Cortex of kidney (tissue), 1 donor: ENCODE data around the gene DNMBP.
"Not testable (repeated sequence)": the region's sequence is repeated elsewhere in the genome, so short reads cannot be mapped to it uniquely, and the experiment has no call there.

ENCODE experiments used
- DNase-seq: peaks from one replicate; lab custom pipeline; 2025; lab: John Stamatoyannopoulos, UW

Gene DNMBP

DNA sequence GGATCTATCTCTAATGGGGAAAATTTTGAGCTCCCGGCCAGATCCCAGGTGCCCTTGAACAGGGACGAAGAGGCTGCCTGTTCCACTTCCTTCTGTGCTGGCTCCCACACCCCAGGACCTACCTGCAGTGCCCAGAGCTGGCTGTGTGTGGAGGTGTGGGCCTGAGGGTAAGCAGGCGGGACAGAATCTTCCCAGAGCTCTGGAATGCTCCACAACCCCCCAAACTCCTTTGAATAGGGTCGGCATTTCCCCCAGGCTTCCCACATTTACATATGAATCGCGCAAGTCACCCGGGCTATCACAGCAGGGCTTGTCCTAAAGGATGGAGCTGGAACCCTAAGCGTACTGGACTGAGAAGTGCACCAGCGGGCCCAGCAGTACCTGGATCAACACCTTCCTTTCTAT is 95.9 kb downstream of the DNMBP start:
- no peak for DNase-seq

DNA sequence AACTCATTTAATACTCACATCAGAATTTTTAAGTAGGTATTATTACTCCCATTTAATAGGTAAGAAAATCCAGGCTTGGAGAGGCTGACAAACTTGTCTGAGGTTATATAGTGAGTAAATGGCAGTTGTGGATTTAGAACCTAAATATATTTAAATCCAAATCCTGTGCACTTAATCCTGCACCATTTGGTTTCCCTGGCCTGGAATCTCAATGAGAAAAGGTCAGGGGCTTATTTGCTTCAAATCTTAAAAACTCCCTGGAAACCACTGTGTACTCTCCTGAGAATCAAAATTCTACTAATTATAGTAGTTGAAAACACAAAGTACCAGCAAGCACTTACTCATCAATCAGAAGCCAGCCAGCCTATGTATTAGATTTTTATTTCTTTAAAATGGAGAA is 97.7 kb downstream of the DNMBP start:
- DNase-seq = no peak

DNA sequence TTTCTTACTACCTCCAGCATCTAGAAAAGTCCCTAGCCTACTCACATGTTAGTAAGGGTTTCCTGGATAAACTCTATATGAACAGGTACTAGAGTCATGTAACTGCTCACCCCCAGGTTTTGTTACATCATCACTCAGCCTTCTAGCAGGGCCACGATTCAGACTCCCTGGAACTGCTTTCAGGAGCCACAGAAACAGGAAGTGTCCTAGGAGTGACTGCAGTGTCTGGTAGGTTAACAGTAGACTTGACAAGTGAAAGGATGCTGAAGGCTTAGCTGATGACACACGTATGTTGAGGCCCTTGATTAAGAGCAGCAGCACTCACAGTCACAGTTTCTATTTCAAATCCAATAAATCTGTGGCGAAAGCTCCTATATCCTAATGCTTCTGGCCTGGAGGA is 101.2 kb downstream of the DNMBP start:
- DNase-seq = no peak

DNA sequence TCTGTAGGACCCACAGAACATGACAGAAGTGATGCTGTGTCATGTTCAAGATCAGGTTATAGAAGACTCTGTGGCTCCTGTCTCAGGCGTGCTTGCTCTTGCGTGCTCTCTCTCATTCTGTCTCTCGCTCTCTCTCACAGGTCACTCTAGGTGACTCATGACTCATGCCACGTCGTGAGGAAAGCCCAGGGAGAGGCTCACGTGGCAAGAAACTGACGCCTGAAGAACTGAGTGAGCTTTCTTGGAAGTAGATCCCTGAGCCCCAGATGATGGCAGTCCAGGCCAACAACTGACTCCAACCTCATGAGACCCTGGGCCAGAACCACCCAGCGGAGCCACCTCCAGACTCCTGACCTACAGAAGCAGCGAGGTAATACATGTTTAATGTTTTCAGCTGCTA is 103.3 kb downstream of the DNMBP start:
- DNase-seq = no peak

DNA sequence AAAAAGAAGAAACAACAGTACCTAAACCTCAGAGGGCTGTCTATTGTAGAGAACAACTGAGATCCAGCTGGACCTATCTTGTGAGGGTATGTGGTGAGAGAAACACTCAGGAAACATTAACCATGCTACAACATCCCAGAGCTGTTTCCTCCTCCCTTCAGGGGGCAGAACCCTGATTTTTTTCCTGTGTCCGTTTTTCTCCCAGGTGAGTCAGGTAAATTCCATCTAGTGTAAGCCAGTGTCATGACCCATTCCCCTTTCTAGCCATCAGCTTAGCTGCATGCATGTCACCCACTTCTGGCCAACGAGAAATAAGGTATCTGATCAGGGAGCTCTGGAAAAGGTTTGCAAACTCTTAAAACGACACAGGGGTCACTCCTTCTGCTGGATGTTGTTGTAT is 103.8 kb downstream of the DNMBP start:
- no peak for DNase-seq

DNA sequence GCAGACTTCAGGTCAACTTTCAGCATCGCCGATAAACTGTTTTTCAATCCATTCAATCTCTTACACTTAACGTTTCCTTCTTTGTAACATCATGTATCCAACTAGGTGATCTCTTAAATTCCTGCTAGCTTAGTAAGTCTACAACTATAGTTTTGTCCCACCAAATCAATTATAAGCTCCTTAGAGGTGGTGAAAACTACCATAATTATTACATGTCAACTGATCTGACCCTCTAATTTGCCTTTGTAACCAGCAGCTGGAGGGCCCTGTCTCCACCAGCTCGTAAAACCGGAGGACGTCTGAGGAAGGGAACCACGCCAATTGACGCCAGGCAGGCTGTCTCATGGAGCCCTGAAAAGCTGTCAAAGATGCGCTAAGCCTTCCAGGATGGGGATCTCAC is 113.9 kb downstream of the DNMBP start:
- DNase-seq = no peak

DNA sequence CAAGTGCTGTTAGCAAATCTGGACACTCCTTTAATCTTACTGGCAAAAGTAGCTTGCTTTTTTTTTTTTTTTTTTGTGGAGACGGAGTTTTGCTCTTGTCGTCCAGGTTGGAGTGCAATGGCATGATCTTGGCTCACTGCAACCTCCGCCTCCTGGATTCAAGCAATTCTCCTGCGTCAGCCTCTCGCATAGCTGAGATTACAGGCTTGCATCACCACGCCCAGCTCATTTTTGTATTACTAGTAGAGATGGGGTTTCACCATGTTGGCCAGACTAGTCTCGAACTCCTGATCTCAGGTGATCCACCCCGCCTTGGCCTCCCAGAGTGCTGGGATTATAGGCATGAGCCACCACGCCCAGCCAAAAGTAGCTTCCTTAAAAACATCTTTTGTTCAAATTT is 114.7 kb downstream of the DNMBP start:
- not testable (repeated sequence) for DNase-seq

DNA sequence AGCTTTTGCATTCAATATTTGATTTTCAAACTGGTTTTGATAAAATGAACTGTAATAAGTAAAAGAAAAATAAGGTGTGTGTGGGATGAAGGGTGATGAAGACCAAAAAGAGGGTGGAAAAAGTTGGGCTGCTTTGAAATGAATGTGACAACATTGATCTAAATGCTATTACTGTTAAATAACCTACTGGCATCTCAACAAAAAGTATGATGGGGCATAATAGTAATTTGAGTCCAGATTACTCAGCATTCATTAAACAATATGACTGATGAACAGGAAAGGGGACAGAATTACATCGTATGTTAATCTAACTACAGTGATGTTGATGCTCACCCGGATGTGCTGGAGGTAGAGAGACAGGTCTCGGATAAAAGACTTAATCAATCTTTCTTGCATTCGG is 115.1 kb downstream of the DNMBP start:
- no peak for DNase-seq

DNA sequence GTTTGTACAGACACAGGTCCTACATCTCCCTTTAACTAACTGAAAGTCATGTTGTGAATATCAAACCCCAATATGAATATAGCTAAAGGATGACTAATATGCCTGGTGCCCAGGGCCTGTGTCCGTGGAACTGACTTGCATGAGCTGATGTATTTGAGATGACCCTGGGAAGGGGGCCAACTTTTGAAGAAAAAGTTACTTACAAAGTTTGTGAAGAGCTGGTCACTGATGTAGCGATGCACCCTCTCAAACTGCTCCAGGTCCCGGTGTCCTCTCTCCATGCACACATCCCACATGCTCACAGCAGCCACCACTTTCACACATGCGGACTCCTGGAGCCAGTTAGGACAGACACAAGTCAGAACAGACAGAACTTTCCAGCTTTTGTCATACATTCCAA is 121.1 kb downstream of the DNMBP start:
- no peak for DNase-seq

DNA sequence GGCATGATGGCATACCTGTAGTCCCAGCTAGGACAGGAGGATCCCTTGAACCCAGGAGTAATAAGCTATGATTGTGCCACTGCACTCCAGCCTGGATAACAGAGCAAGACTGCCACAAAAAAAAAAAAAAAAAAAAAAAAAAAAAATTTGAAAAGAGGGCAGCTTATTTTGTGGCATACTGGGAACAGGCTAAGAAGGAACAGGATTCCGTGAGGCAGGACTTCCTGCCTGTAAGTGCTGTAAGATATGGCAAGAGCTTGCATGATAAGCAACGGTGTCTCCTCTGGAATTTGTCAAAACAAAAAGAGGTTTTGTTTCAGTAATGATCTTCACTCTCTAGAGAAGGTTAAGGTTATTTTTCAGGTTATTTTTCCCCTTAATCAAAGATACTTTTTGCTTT is 126.2 kb downstream of the DNMBP start:
- no peak for DNase-seq

DNA sequence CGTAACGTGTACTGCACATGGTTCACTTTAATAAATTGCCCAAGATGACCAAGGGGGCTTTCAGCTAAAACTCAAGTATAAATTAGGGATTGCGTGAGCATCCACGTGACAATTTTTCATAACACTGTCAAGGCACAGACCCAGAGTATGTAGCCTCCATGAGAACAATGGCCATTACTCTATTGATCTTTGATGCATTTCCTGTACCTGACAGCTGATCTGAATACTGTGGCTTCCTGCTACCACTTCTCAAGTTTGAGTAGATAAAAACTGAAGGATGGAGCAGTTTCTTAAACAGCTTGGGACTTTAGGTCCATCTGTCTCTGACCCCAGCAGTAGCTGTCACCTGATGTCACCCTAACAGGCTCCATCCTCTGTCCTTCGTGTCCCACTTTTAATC is 128.4 kb downstream of the DNMBP start:
- no peak for DNase-seq

DNA sequence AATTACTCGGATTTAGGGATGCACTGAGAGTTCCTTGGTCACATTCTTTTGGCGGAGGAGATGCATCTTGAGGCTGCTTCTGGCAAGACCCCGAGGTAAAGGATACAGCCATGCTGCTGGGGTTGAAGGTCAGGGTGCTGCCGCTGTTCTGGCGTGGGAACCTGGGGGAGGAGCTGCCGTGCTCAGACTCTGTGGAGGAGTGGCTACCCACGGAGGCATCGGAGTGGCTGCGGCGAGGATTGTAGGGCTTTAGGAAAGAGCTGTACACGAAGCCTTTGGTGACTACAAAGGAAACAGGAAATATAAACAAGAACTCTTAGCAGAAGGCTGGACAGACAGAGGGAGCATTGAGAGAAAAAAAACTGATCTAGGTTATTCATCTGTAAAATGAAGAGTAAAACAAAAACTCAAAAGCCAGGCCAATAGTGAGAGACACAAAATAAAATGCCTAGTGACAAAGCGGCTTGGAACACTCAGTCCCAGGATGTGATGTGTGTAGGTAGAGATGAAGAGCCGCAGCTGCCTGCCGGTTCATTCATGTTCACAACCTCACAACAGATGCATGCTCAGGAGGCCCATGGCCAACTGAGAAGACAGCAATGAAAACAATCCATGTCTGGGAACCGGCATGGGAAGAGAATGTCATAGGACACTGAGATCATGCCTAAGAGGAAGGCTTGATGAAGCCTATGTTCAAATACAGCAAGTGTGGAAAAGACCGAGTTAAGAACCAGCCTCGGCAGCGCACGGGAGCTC is 129.5 kb downstream of the DNMBP start:
- no peak for DNase-seq

DNA sequence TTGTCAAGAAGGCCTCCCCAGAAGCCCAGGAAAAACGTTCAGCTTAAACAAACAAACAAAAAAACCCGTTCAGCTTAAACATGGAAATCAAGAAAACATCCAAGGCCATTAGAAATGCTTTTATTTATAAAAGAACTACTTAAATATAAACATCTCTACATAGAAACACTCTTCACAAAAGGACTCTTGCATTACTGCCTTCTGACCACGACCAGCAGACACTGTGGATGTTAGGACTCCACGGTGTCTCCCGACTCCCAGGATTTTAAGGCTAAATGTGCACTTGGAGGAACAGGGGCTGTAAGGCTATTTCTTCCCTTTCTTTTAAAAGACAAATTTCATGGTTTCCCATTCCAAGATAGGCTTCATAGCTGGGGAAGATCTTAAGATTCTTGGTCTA is 134.3 kb downstream of the DNMBP start:
- DNase-seq = no peak

DNA sequence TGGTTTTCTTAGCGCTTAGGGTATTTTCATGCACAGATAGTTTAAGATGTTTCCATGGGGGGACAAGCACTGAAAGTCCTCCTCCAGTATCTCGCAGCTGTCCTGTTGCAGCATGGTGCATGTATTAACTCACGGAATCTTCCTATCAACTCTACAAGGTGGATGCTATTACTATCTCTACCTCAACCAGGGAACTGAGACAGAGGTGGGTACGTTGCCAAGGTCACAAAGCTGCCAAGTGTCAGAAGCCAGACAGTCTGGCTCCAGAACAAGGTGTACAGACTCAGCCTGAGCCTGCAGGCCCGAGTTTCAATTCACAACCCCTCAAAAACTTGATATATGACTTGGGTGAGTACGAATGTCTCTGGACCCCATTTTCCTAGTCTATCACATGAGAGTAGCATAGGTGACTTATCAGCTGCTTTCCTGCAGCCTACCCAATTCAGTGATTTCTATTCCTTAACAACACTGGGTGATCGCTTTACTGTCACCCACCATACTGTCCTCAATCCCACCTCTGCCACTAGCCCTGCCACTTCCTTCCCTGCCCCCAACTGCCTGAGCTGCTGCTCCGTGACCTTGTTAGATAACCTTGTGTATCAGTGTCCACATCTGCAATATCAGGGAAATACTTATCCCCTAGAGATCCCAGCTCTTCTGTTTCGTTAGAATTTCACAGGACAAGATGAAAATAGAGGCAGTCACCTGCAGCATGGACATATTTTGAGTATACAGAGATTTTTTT is 135.2 kb downstream of the DNMBP start:
- no peak for DNase-seq

DNA sequence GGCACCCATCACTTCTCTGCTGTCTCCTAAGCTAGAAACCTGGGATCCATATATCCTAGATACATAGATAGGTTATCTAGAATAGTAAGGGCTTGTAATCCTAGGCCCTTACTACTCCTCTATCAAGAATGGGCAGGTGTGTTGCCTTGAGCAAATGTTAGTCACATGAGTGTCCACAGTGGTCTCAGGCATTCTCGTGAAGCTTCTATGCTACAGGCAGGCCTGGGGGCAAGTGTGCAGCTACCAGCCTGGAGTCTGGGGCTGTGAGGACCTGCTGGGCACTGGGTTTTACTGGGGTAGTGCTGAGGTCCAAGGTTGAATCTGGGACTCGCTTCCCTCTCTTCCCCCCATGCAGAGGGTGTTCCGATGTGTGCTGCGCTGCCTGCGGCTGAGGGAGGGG is 135.9 kb downstream of the DNMBP start:
- no peak for DNase-seq

DNA sequence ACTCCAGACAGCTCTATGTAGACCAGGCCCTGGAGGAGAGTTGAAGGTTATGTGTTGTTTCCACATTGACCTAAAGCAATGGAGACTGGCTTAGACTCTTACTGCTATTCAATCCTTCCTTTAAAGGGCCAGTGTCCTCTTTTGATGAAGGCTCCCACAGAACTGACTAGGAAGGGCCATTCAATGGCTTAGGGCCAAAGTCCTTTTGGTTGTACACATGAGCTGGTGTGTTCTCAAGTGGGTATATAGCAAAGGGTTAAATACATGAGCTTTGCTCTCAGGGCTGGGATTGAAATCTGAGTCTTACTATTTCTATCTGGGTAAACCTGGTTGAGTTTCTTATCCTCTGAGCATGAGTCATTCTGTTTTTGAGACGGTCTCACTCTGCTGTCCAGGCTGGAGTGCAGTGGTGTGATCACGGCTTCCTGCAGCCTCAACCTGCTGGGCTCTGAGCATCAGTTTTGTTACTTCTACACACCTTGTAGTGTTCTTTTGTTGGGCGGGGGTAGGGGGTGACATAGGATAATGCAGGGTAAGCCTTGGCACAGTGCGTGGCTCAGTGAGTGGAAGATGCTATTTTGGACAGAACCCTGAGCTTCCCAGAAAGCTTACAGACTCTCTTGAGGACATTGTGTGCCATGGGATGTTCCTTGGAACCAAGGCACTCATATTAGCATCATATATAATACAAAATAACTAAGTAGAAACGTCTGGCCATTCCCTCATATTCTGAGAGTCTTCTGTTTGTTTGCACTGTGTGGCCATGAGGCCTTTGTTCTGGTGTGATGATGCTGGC is 137.2 kb downstream of the DNMBP start:
- no peak for DNase-seq

DNA sequence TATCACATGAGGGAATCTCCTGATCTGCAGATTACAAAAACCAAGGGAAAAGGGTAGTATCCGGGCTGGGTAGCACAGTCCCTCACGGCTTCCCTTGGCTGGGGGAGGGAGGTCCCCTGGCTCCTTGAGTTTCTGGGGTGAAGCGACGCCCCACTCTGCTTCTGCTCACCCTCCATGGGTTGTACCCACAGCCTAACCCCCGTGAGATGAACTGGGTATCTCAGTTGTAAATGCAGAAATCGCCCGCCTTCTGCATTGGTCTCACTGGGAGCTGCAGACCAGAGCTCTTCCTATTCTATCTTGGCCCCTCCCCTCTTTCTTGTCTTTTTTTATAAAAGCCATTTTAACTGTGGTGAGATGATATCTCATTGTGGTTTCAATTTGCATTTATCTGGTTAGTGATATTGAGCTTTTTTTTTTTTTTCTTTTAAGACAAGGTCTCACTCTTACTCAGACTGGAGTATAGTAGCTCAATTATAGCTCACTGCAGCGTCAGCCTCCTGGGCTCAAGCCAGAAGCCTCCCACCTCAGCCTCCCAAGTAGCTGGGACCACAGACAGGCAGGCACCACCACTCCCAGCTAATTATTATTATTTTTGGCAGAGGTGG is 139.5 kb downstream of the DNMBP start:
- no peak for DNase-seq

DNA sequence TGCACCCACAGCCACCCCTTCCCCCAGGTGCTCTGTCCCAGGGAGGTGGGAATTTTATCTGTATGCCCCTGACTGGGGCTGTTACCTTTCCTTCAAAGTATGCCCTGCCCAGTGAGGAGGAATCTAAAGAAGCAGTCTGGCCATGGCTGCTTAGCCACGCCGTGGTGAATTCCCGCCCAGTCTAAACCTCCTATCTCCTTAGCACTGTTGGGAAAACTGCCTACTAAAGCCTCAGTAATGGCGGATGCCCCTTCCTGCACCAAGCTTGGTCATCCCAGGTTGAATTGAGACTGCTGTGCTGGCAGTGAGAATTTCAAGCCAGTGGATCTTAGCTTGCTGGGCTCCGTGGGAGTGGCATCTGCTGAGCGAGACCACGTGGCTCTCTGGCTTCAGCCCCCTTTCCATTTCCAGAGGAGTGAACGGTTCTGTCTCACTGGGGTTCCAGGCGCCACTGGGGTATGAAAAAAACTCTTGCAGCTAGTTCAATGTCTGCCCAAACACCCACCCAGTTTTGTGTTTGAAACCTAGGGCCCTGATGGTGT is 140.1 kb downstream of the DNMBP start:
- DNase-seq = no peak

DNA sequence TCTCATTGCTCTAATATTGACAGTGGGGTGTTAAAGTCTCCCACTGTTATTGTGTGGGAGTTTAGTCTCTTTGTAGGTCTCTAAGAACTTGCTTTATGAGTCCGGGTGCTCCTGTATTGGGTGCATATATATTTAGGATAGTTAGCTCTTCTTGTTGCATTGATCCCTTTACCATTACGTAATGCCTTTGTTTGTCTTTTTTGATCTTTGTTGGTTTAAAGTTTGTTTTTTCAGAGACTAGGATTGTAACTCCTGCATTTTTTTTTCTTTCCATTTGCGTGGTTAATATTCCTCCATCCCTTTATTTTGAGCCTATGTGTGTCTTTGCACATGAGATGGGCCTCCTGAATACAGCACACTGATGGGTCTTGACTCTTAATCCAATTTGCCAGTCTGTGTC is 142.5 kb downstream of the DNMBP start:
- DNase-seq = not testable (repeated sequence)

DNA sequence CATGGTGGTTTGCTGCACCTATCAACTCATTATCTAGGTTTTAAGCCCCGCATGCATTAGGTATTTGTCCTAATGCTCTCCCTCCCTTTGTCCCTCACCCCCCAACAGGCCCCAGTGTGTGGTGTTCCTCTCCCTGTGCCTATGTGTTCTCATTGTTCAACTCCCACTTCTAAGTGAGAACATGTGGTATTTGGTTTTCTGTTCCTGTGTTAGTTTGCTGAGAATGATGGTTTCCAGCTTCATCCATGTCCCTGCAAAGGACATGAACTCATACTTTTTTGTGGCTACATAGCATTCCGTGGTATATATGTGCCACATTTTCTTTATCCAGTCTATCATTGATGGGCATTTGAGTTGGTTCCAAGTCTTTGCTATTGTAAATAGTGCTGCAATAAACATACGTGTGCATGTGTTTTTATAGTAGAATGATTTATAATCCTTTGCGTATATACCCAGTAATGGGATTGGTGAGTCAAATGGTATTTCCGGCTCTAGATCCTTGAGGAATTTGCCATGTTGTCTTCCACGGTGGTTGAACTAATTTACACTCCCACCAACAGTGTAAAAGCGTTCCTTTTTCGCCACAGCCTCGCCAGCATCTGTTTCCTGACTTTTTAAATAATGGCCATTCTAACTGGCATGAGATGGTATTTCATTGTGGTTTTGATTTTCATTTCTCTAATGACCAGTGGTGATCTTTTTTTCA is 146.1 kb downstream of the DNMBP start:
- DNase-seq = not testable (repeated sequence)

DNA sequence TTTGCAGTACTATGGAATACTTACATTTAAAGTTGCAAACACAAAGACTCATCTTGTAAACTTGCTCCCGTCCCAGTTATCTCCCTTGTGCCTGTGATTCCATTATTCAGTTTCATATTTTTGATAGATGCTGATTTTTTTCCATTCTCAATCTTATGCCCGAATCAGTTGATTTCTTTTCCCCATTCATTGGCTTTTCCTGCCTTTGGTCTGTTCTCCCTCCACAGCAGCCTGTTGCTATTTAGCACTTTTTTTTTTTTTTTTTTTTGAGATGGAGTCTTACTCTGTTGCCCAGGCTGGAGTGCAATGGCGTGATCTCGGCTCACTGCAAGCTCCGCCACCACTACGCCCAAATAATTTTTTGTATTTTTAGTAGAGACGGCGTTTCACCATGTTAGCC is 149.3 kb downstream of the DNMBP start:
- no peak for DNase-seq

DNA sequence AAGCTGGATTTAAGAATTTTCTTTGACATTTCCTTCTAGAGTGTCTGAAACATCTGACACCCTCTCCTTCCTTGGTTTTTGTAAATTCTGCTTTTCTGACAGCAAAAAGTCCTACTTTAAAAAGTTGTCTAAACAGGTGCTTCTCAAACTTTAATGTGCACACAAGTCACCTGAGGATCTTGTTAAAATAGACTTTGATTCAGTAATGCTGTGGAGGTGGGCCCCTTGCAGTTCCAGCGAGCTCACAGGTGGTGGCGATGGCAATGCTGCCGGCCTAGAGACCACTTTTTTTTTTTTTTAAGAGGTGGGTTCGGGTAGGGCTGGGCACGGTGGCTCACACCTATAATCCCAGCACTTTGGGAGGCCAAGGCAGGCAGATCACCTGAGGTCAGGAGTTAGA is 150.2 kb downstream of the DNMBP start:
- DNase-seq = no peak
